GM12878 (cell line): ENCODE data around the gene FAM53B. TPM values are rescaled to one million over a fixed set of nuclear protein-coding genes. Genes with fewer than 3 reads are reported as not detected.

ENCODE experiments used
- ATF7 ChIP-seq: fragments of 450-650 bp; IDR thresholded peaks from 2 replicates; pipeline ENCODE4 v1.6.1; 2016; ENCODE audit warnings: low read depth, mild to moderate bottlenecking
- BRCA1 ChIP-seq: IDR thresholded peaks from 2 replicates; pipeline ENCODE4 v1.6.1; 2011; ENCODE audit warnings: low read depth, low read length, improper control_type of control experiment
- CBX5 ChIP-seq: sonication (generic); IDR thresholded peaks from 2 replicates; pipeline ENCODE4 v1.6.1; 2016; ENCODE audit warnings: low read depth, moderate library complexity, mild to moderate bottlenecking, inconsistent platforms
- CEBPZ ChIP-seq: fragments of 150-350 bp; IDR thresholded peaks from 2 replicates; pipeline ENCODE4 v1.6.1; 2016; ENCODE audit warnings: low read depth, low read length
- CHD1 ChIP-seq: IDR thresholded peaks from 2 replicates; pipeline ENCODE4 v1.6.1; 2012; ENCODE audit warnings: low read depth, low read length, improper control_type of control experiment
- CUX1 ChIP-seq: IDR thresholded peaks from 2 replicates; pipeline ENCODE4 v1.6.1; 2012; ENCODE audit warnings: improper control_type of control experiment, low read depth, low read length; ENCODE audit not compliant: insufficient replicate concordance
- KLF5 ChIP-seq: fragments of 450-650 bp; IDR thresholded peaks from 2 replicates; pipeline ENCODE4 v1.6.1; 2014; ENCODE audit warnings: mild to moderate bottlenecking; ENCODE audit not compliant: partially characterized antibody
- MXI1 ChIP-seq: fragments of 150-350 bp; IDR thresholded peaks from 2 replicates; pipeline ENCODE4 v1.6.1; 2011; ENCODE audit warnings: low read depth, mild to moderate bottlenecking, inconsistent platforms, low read length, improper control_type of control experiment
- MYB ChIP-seq: fragments of 150-350 bp; IDR thresholded peaks from 2 replicates; pipeline ENCODE4 v1.6.1; 2014; ENCODE audit warnings: mild to moderate bottlenecking, low read depth, low read length, borderline replicate concordance
- PAX5 ChIP-seq: IDR thresholded peaks from 2 replicates; pipeline ENCODE4 v1.6.1; 2011; ENCODE audit warnings: low read depth, low read length, borderline replicate concordance
- REST ChIP-seq: IDR thresholded peaks from 2 replicates; pipeline ENCODE4 v1.6.1; 2012; ENCODE audit warnings: mild to moderate bottlenecking, low read depth, low read length
- USF1 ChIP-seq: IDR thresholded peaks from 2 replicates; pipeline ENCODE4 v1.6.1; 2011; ENCODE audit warnings: borderline replicate concordance, low read depth, mild to moderate bottlenecking, moderate library complexity, mixed read lengths, low read length; ENCODE audit not compliant: insufficient read depth; ENCODE audit errors: extremely low read length
- polyA plus RNA-seq, 11 experiments: library from polyadenylated mRNA; depleted of rRNA in 4 of 11; unstranded in 6 of 11; stranded (reverse) in 5 of 11; fragments of >200 nt; fragmentation: Nextera tagmentation in 4 of 11; fragmentation: Illumina TruSeq in 1 of 11; extraction: Ambion mirVana in 4 of 11; extraction: Trizol in 1 of 11; gene quantifications; 1 replicate in 1 of 11; 2 replicates in 10 of 11; pipeline versions ENCODE4 v1.2.1 to v1.2.3, GENCODE V29; 2011 to 2016; ENCODE audit warnings: inconsistent platforms in 2 of 11, missing spikeins in 2 of 11, low read depth in 1 of 11
- total RNA-seq, 4 experiments: library from RNA; depleted of rRNA in 3 of 4; stranded (reverse); fragments of >200 nt in 3 of 4; fragmentation: Illumina TruSeq in 1 of 4; extraction: Trizol in 1 of 4; gene quantifications; 2 replicates each; pipeline versions ENCODE4 v1.2.1 to v1.2.3, GENCODE V29; 2013 to 2021

FAM53B gene
- total and polyA plus RNA-seq, 10 of the 15 experiments (the other 5 are each of a cell fraction or from before 2014, with no cell fraction given): 0.05 to 26.3 (median 8.1) TPM

- TF ChIP-seq USF1 (no peak), MYB (no peak), CUX1 (no peak), CHD1 (no peak), ATF7 (no peak), KLF5 (no peak), PAX5 (no peak), CEBPZ (no peak), CBX5 (no peak), BRCA1 (no peak), MXI1 (no peak), REST (no peak)
Measured at GRCh38 chr10:124653811-124654651, 90.1 kb downstream of the FAM53B start (continued).
